ENCODE measurements around the gene KRTAP5-3. TPM values are rescaled to one million over a fixed set of nuclear protein-coding genes. Genes with fewer than 3 reads are reported as not detected.

KRTAP5-3 gene
- total RNA-seq, 1 experiment from 2014 or later = not detected

Other genes with a start within 250 kb of the KRTAP5-3 start
- gene BRSK2, start 218.5 kb downstream of the KRTAP5-3 start, total RNA-seq (2014; rRNA removed; shearing (Covaris generic)) = 3.1 and 4.2 TPM in 2 replicates
- 11.1 and 12.6 TPM in 2 replicates for gene MOB2, start 121.7 kb downstream of the KRTAP5-3 start, total RNA-seq (2014; rRNA removed; shearing (Covaris generic))
- 1.1 and 3.1 TPM in 2 replicates for gene DUSP8, start 36.2 kb downstream of the KRTAP5-3 start, total RNA-seq (2014; rRNA removed; shearing (Covaris generic))
- not detected in 2 replicates for gene KRTAP5-1, start 23.2 kb downstream of the KRTAP5-3 start, total RNA-seq (2014; rRNA removed; shearing (Covaris generic))
- gene KRTAP5-2, start 10.2 kb downstream of the KRTAP5-3 start, total RNA-seq (2014; rRNA removed; shearing (Covaris generic)) = not detected in 2 replicates
- gene KRTAP5-4, start 13.7 kb upstream of the KRTAP5-3 start, total RNA-seq (2014; rRNA removed; shearing (Covaris generic)) = not detected in 2 replicates
- not detected in 2 replicates for gene KRTAP5-5, start 21.3 kb upstream of the KRTAP5-3 start, total RNA-seq (2014; rRNA removed; shearing (Covaris generic))
- gene KRTAP5-6, start 88.7 kb upstream of the KRTAP5-3 start, total RNA-seq (2014; rRNA removed; shearing (Covaris generic)) = not detected in 2 replicates
- gene IFITM10, start 142.1 kb upstream of the KRTAP5-3 start, total RNA-seq (2014; rRNA removed; shearing (Covaris generic)) = 0.49 and 1.0 TPM in 2 replicates
- gene CTSD, start 155.5 kb upstream of the KRTAP5-3 start, total RNA-seq (2014; rRNA removed; shearing (Covaris generic)) = 358 and 367 TPM in 2 replicates
- gene SYT8, start 226.5 kb upstream of the KRTAP5-3 start, total RNA-seq (2014; rRNA removed; shearing (Covaris generic)) = not detected in 2 replicates
- not detected in 2 replicates for gene TNNI2, start 230.5 kb upstream of the KRTAP5-3 start, total RNA-seq (2014; rRNA removed; shearing (Covaris generic))
- not detected in 2 replicates for gene LSP1, start 244.6 kb upstream of the KRTAP5-3 start, total RNA-seq (2014; rRNA removed; shearing (Covaris generic))